Activated gamma-delta T cell treated with anti-CD3 and anti-CD28 coated beads, Interleukin-2, amount 50 U/mL, for 16 hours (primary cell): ENCODE data around the gene PGAM2.

Experiments used
- DNase-seq: peaks from one replicate; pipeline ENCODE4 v3.0.0-alpha.2; 2020; ENCODE audit warnings: low read depth

PGAM2 gene

DNA sequence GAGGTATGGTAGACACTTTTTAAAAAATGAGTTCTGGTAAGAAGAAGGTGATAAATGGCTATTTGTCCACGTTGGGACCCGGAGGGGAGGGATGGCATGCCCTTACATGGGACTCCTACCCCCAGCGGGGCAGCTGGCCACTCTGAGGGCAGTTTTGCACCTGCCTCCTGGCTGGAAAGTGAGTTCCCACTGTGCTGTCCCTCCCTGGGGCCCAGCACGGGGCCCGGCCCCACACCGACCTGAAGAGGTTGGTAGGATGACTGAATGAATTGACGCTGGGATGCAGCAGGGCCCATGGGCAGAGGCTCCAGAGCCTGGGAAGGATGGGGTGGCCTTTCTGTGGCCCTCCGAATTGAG is 38.2 kb upstream of the PGAM2 start:
- no peak for DNase-seq

DNA sequence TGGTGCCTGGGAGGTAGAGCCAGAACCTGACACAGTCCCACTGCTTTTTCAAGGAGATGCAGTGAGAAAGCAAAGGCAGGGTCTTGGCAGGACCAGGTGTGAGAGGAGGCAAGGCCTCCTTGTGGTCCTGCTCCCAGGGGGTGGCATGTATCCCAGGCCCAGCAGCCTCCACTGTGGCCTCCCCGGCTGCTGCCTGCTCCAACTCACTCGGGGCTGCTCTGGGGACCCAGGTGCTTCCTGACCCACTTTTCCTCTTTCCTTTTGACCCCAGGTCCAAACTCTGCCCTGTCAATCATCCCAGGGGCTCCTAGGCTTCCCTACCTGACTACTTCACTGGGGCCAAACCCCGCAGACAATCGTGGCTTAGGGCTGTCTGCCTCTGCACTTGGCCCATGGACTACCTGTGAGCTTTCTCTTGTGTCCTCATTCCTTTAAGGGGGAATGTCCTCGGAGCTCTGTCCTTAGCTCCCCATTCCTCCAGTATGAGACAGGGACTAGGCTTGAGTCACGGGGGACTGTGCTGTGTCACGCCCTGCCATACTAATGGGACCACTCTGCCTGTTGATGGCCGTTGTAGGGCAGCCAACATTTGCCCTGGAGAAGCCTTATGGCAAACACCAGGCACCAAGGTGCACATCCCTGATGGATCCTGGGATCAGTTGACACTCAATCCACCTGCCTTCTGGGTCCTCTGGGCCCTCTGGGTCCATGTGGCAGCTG is 37.6 kb upstream of the PGAM2 start:
- no peak for DNase-seq

GRCh38 chr7:44101966-44102845 is 36.8 kb upstream of the PGAM2 start:
- no peak for DNase-seq

DNA sequence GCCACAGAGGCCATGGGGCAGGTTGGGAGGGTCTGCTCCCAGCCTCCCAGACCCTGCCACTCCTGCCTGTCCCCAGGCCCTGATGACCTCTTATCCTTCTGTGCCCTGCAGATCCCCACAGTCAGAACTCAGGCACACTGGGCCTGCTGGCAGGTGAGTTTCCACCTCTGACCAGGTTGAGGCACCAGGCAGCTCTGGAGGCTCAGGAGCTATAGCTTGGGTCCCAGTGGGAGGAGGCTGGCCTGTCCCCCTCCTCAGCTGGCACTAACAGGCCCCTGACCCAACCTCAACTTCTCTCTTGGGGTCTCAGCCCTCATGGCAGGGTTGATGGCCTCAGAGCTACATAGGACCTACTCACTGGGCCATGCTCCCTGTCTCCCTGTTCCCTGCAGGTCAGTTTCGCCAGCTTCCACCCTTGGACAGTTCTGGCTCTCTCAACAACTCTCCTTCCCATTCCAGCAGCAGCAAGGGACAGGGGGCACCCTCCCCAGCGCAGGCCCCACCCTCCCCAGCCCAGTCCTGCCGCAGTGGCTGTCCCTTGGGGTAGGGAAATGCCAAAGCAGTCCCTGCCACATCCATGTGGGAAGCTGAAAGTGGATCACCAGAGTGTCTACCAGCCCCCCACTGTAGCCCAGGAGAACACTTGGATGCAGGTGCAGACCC is 36.1 kb upstream of the PGAM2 start:
- DNase-seq = no peak

GRCh38 chr7:44100458-44101302 is 35.3 kb upstream of the PGAM2 start:
- DNase-seq = no peak

- no peak for DNase-seq
These were observed 34.3 kb upstream of the PGAM2 start for GRCh38 chr7:44099669-44100068.

- no peak for DNase-seq
These were observed 33.0 kb upstream of the PGAM2 start for GRCh38 chr7:44098092-44099068.

DNA sequence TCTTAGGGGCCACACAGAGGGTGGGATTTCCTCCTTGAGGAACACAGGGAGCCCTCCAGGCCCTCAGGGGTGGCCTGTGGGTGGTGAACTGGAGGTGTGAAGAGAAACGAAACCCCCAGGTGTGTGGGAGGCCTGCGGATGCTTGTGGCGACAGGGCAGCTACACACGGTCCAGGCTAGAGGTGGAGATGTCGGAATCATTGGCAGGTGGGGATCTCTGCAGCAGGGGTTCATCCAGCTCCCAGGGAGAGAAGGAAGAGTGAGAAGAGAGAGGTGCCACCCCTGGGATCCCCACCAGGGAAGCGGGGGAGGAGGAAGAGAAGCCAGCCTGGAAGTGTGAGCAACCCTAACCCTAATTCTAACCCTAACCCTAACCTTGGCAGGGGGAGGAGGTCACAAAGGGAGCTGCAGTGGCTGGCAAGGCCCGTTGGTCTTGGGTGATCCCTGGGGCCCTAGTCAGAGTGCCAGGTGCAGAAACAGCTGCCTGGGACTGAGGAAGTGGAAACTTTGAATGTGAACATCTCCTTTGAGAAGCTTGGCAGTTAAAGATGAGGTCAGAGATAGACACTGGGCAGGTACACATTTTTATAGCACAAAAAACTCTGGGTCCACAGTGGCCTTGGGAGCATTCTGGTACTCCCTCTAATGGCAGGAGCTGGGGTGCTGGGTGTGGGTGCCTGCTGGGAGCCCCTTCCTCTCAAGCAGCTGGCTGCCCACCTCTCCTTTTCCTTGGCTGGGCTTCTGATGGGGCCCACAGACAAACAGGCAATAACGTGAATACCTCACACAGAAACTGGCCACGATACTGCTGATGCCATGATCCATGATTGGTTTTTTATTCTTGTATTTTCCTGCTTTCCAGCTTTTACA is 31.9 kb upstream of the PGAM2 start:
- no peak for DNase-seq

- DNase-seq = no peak
These were observed 31.0 kb upstream of the PGAM2 start for GRCh38 chr7:44096326-44096881.

DNA sequence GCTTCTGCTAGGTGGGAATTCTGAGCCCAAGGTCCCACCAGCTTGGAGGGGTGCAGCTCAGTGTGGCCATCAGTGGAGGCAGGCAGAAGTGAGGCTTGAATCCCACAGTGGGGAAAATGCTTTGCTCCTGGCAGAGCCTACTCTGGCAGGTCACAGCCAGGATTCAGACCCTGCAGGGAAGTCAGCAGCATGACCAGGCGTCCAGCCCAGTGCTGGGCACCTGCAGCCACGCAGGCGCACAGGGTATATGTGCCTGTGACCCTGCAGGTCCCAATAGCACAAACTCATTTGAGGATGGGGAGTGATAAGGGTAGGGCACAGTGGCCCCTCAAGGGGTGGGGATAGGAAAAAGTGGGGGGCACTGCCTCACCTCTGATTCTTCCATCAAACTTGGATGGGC is 30.4 kb upstream of the PGAM2 start:
- no peak for DNase-seq

DNA sequence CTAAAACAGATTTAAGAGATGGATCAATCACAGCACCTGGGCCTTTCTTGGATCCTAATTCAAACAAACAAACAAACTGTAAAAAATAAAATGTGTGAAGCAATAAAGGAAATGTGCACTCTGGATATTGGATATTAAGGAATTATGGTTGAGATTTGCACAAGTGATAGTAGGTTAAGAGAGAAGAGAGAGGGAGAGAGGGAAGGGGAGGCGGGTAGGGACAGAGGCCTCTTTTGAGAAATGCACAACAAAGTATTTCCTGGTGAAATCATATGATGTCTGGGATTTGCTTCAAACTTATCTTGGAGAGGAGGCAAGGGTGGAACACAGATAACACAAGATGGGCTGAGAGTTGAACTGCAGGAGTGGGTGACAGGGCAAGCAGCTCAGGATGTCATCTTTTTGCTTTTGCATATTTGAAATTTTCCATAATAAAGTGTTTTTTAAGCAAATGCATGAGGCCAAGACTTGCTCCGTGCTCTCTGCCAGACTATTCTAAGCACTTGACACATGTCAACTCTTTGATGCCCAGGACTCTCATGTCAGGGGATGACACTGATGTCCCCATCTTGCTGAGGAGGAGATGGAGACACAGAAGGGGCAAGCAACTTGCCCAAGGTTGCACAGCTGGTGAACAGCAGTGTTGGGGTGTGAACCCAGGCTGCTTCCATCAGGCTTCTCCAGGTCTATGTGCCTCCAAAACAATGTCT is 29.7 kb upstream of the PGAM2 start:
- DNase-seq = no peak

DNA sequence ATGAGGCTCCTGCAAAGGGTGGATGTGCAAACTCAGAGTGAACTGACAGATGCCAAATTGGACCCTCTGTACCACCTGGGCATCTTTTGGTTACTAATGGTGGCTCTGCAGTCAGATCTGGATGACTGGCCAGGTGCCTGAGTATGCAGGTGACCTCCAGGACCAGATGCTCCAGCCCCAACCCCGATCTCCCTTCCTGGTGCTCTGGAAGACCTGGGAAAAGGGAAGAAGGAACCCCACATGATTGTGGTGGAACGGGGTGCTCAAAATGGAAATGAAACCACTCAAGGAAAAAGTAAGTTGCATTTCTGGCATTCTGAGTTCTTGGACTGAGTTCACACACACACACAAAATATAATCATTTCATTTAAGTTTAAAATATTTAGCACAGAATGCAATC is 29.0 kb upstream of the PGAM2 start:
- DNase-seq = no peak

GRCh38 chr7:44093102-44093641 is 27.8 kb upstream of the PGAM2 start:
- DNase-seq = no peak

DNA sequence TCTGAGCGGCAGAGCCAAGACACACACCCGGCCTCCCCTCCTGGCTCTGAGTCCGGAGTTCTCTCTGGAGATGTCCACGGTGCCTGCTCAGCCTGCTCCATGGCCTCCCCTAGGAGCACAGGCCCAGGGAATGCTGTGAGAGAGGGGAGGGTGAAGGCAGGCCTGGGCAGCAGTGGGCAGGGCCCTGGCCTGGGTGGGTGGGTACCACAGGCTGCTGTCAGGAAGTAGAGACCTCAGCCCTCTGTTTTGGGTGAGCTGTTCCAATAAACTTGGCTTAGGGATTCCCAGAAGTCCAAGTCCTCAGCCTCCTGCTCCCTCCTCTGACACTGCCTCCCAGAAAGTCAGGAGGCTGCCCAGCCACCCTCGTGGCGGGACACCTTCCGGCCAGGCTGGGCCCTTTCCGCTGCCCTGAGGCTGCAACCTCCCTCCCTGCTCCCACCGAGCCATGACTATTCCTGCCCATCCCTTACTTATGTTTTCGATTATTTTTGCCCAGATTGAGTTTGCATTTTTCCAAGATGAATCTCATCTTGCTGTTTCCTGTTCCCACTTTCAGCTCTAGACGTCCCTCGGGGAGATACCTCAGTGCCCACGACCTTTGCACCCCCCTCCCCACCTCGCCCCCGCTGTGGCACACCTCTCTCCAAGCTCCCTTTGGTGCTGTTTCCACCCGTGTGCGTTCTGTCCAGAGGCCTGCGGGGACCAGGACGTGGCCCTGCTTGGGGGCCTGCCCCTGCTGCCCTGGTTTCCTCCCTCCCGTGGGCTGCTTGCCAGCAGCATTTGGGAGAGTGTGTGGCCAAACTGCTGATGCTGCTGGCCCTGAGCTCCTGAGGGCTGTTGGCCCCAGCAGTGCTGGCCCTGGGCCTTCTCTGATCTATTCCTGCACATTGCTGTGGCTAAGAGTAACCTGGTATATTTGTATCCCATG is 22.8 kb upstream of the PGAM2 start:
- no peak for DNase-seq

GRCh38 chr7:44086627-44087026 is 21.3 kb upstream of the PGAM2 start:
- DNase-seq = no peak

DNA sequence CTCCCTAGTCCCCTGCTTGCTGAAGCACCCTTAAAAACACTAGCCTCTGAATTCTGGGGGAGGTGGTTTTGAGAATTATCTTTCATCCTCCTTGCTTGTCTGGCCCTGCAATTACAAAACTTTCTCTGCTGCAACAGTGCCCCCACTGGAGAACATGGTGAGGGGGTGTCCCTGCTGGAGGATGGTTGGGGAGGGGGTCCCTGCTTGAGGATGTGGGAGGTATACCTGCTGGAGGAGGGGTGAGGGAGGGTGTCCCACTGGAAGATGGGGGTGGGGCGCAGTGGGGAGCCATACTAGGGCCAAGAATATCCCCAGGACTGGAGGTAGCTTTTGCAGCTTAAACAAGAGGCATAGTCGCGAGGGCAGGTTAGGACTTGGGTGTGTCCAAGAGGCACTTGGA is 20.2 kb upstream of the PGAM2 start:
- DNase-seq = no peak

GRCh38 chr7:44084701-44085100 is 19.3 kb upstream of the PGAM2 start:
- DNase-seq = no peak

GRCh38 chr7:44083796-44084195 is 18.4 kb upstream of the PGAM2 start:
- DNase-seq = no peak
